Activated CD4-positive, alpha-beta T cell treated with anti-CD3 and anti-CD28 coated beads, Interleukin-2, amount 10 ng/mL, durations not matched to agents 7 days and 5 days (primary cell): ENCODE measurements around the gene MIEF1. TPM values are rescaled to one million over a fixed set of nuclear protein-coding genes. Genes with fewer than 3 reads are reported as not detected.
A peak's percentile ranks its signal among the peaks of the same experiment; 100 is the strongest.

Source experiments
- CTCF ChIA-PET: fragments of 350-600 bp; sonication (Branson Sonifier 250); formaldehyde crosslinking; loops from one replicate; lab custom pipeline; 2021; ENCODE audit warnings: antibody characterized with exemption; lab: Charles Lee
- POLR2A ChIA-PET: fragments of 350-600 bp; sonication (Branson Sonifier 250); formaldehyde crosslinking; loops from one replicate; lab custom pipeline; 2021; ENCODE audit warnings: antibody characterized with exemption; lab: Charles Lee
- DNase-seq: peaks from one replicate; pipeline ENCODE4 v3.0.0-alpha.2; 2020
- H3K27ac Mint-ChIP-seq: one replicate; pipeline ENCODE4 v1.8.0; 2021; ENCODE audit warnings: mild to moderate bottlenecking, moderate library complexity, mixed read lengths
- H3K27me3 Mint-ChIP-seq: one replicate; pipeline ENCODE4 v1.8.0; 2021; ENCODE audit warnings: mixed read lengths
- H3K36me3 Mint-ChIP-seq: one replicate; pipeline ENCODE4 v1.8.0; 2021; ENCODE audit warnings: low read depth, mixed read lengths
- H3K4me1 Mint-ChIP-seq: one replicate; pipeline ENCODE4 v1.8.0; 2021; ENCODE audit warnings: mixed read lengths
- H3K4me3 Mint-ChIP-seq: one replicate; pipeline ENCODE4 v1.8.0; 2021; ENCODE audit warnings: mild to moderate bottlenecking, moderate library complexity, mixed read lengths
- H3K9me3 Mint-ChIP-seq: one replicate; pipeline ENCODE4 v1.8.0; 2021; ENCODE audit warnings: mixed read lengths
- total RNA-seq, 2 experiments: library from RNA; stranded (reverse); gene quantifications; one replicate each; pipeline ENCODE4 v1.2.3, GENCODE V29; 2021

Gene MIEF1
- total RNA-seq, 2 experiments from 2014 or later, result 34.8 to 40.0 TPM

GRCh38 chr22:39474351-39475111, 27.6 kb upstream of the MIEF1 start:
- Mint-ChIP-seq H3K36me3 (no peaks in the 10 kb centered on the region), H3K27me3 (no peaks in the 10 kb centered on the region), H3K9me3 (no peaks in the 10 kb centered on the region), H3K4me1 (peaks cover 32% of the 10 kb centered on the region), H3K27ac (no peak overlapping the region), H3K4me3 (no peak overlapping the region)
- DNase-seq, result no peak
- POLR2A ChIA-PET, result interaction anchor here (0.6 to 0.7 kb wide), 2 partner anchors 94 to 566 kb away, joined by 3 to 9 read pairs; no protein-coding TSS in a partner anchor
- CTCF ChIA-PET, result interaction anchor here (0.7 to 1.5 kb wide), 3 partner anchors 56 to 1237 kb away, joined by 3 to 4 read pairs (median 3); no protein-coding TSS in a partner anchor

GRCh38 chr22:39475337-39475736, 26.8 kb upstream of the MIEF1 start:
- ChIA-PET POLR2A (interaction anchor here (0.7 kb wide), 1 partner anchor 565 kb away, joined by 9 read pairs; no protein-coding TSS in a partner anchor), CTCF (interaction anchor here (0.7 to 1.5 kb wide), 5 partner anchors 8 to 1236 kb away, joined by 3 to 5 read pairs (median 4); no protein-coding TSS in a partner anchor)
- H3K36me3 Mint-ChIP-seq, result no peaks in the 10 kb centered on the region
- DNase-seq, result no peak
- no peaks in the 10 kb centered on the region for H3K9me3 Mint-ChIP-seq
- H3K27me3 Mint-ChIP-seq, result no peaks in the 10 kb centered on the region
- H3K4me1 Mint-ChIP-seq, result peaks cover 27% of the 10 kb centered on the region
- no peak overlapping the region for H3K4me3 Mint-ChIP-seq
- no peak overlapping the region for H3K27ac Mint-ChIP-seq

GRCh38 chr22:39475902-39476301, 26.2 kb upstream of the MIEF1 start:
- Mint-ChIP-seq H3K4me1 (peaks cover 22% of the 10 kb centered on the region), H3K9me3 (no peaks in the 10 kb centered on the region), H3K4me3 (no peak overlapping the region), H3K36me3 (no peaks in the 10 kb centered on the region), H3K27me3 (no peaks in the 10 kb centered on the region), H3K27ac (no peak overlapping the region)
- CTCF ChIA-PET, result interaction anchor here (0.8 to 1.0 kb wide), 3 partner anchors 8 to 38 kb away, joined by 3 to 5 read pairs (median 4); no protein-coding TSS in a partner anchor
- POLR2A ChIA-PET, result no interaction called here
- no peak for DNase-seq

GRCh38 chr22:39476664-39477063, 25.4 kb upstream of the MIEF1 start:
- ChIA-PET CTCF (no interaction called here), POLR2A (no interaction called here)

GRCh38 chr22:39477542-39477941, 24.5 kb upstream of the MIEF1 start:
- Mint-ChIP-seq H3K4me3 (no peak overlapping the region), H3K9me3 (no peaks in the 10 kb centered on the region), H3K4me1 (peaks cover 7% of the 10 kb centered on the region), H3K36me3 (no peaks in the 10 kb centered on the region), H3K27ac (no peak overlapping the region), H3K27me3 (no peaks in the 10 kb centered on the region)
- ChIA-PET CTCF (no interaction called here), POLR2A (no interaction called here)
- DNase-seq, result no peak

More at GRCh38 chr22:39476664-39477063, 25.4 kb upstream of the MIEF1 start:
- no peaks in the 10 kb centered on the region for H3K36me3 Mint-ChIP-seq
- no peak for DNase-seq
- no peak overlapping the region for H3K4me3 Mint-ChIP-seq
- H3K9me3 Mint-ChIP-seq, result no peaks in the 10 kb centered on the region
- H3K27me3 Mint-ChIP-seq, result no peaks in the 10 kb centered on the region
- no peak overlapping the region for H3K27ac Mint-ChIP-seq
- H3K4me1 Mint-ChIP-seq, result peaks cover 16% of the 10 kb centered on the region

GRCh38 chr22:39478441-39478850, 23.6 kb upstream of the MIEF1 start:
- no peak overlapping the region for H3K27ac Mint-ChIP-seq
- POLR2A ChIA-PET, result no interaction called here

GRCh38 chr22:39479254-39479653, 22.8 kb upstream of the MIEF1 start:
- Mint-ChIP-seq H3K9me3 (no peaks in the 10 kb centered on the region), H3K4me1 (no peaks in the 10 kb centered on the region), H3K27me3 (no peaks in the 10 kb centered on the region), H3K27ac (no peak overlapping the region), H3K4me3 (no peak overlapping the region), H3K36me3 (no peaks in the 10 kb centered on the region)
- ChIA-PET POLR2A (no interaction called here), CTCF (interaction anchor here (0.8 to 2.4 kb wide), 6 partner anchors 11 to 557 kb away, joined by 3 to 7 read pairs (median 4); no protein-coding TSS in a partner anchor)
- DNase-seq, result no peak

More at GRCh38 chr22:39478441-39478850, 23.6 kb upstream of the MIEF1 start:
- H3K4me3 Mint-ChIP-seq, result no peak overlapping the region
- no peaks in the 10 kb centered on the region for H3K27me3 Mint-ChIP-seq
- peak; percentile 42 for DNase-seq
- CTCF ChIA-PET, result interaction anchor here (0.8 to 2.4 kb wide), 7 partner anchors 12 to 557 kb away, joined by 3 to 7 read pairs (median 3); no protein-coding TSS in a partner anchor
- no peaks in the 10 kb centered on the region for H3K9me3 Mint-ChIP-seq
- H3K36me3 Mint-ChIP-seq, result no peaks in the 10 kb centered on the region
- H3K4me1 Mint-ChIP-seq, result no peaks in the 10 kb centered on the region

GRCh38 chr22:39480557-39480956, 21.5 kb upstream of the MIEF1 start:
- no peak overlapping the region for H3K4me3 Mint-ChIP-seq
- H3K27ac Mint-ChIP-seq, result peak overlapping the region; percentile 31
- ChIA-PET CTCF (interaction anchor here (1.4 to 2.4 kb wide), 2 partner anchors 10 to 48 kb away, joined by 6 to 7 read pairs; no protein-coding TSS in a partner anchor), POLR2A (no interaction called here)
- no peaks in the 10 kb centered on the region for H3K36me3 Mint-ChIP-seq
- DNase-seq, result no peak
- no peaks in the 10 kb centered on the region for H3K27me3 Mint-ChIP-seq
- no peaks in the 10 kb centered on the region for H3K9me3 Mint-ChIP-seq
- no peaks in the 10 kb centered on the region for H3K4me1 Mint-ChIP-seq

- POLR2A ChIA-PET, result no interaction called here
Observed at GRCh38 chr22:39481054-39481453, 21.0 kb upstream of the MIEF1 start.

GRCh38 chr22:39481595-39481994, 20.5 kb upstream of the MIEF1 start:
- no peaks in the 10 kb centered on the region for H3K9me3 Mint-ChIP-seq
- POLR2A ChIA-PET, result interaction anchor here (0.6 kb wide), 1 partner anchor 68 kb away, joined by 4 read pairs; no protein-coding TSS in a partner anchor
- H3K36me3 Mint-ChIP-seq, result no peaks in the 10 kb centered on the region
- CTCF ChIA-PET, result interaction anchor here (2.6 kb wide), 1 partner anchor 15 kb away, joined by 10 read pairs; no protein-coding TSS in a partner anchor
- no peaks in the 10 kb centered on the region for H3K4me1 Mint-ChIP-seq
- H3K27me3 Mint-ChIP-seq, result no peaks in the 10 kb centered on the region
- no peak overlapping the region for H3K4me3 Mint-ChIP-seq
- DNase-seq, result no peak
- no peak overlapping the region for H3K27ac Mint-ChIP-seq

More at GRCh38 chr22:39481054-39481453, 21.0 kb upstream of the MIEF1 start:
- Mint-ChIP-seq H3K36me3 (no peaks in the 10 kb centered on the region), H3K27ac (peak overlapping the region; percentile 54), H3K27me3 (no peaks in the 10 kb centered on the region), H3K4me3 (no peak overlapping the region), H3K4me1 (no peaks in the 10 kb centered on the region), H3K9me3 (no peaks in the 10 kb centered on the region)
- CTCF ChIA-PET, result no interaction called here
- no peak for DNase-seq

GRCh38 chr22:39482768-39483167, 19.3 kb upstream of the MIEF1 start:
- CTCF ChIA-PET, result interaction anchor here (1.4 to 2.6 kb wide), 3 partner anchors 11 to 47 kb away, joined by 5 to 10 read pairs (median 7); no protein-coding TSS in a partner anchor
- DNase-seq, result no peak
- POLR2A ChIA-PET, result no interaction called here
- Mint-ChIP-seq H3K4me1 (no peaks in the 10 kb centered on the region), H3K27me3 (no peaks in the 10 kb centered on the region), H3K9me3 (no peaks in the 10 kb centered on the region), H3K27ac (no peak overlapping the region), H3K4me3 (no peak overlapping the region), H3K36me3 (no peaks in the 10 kb centered on the region)

GRCh38 chr22:39486951-39487825, 14.9 kb upstream of the MIEF1 start:
- Mint-ChIP-seq H3K4me3 (no peak overlapping the region), H3K27me3 (no peaks in the 10 kb centered on the region), H3K27ac (no peak overlapping the region), H3K9me3 (no peaks in the 10 kb centered on the region), H3K36me3 (peaks cover 5% of the 10 kb centered on the region), H3K4me1 (peaks cover 7% of the 10 kb centered on the region)
- CTCF ChIA-PET, result interaction anchor here (0.6 to 1.4 kb wide), 2 partner anchors 41 to 95 kb away, joined by 3 to 5 read pairs; no protein-coding TSS in a partner anchor
- POLR2A ChIA-PET, result no interaction called here
- no peak for DNase-seq
